Measurements from ENCODE around the gene METTL25B. TPM values are rescaled to one million over a fixed set of nuclear protein-coding genes. Genes with fewer than 3 reads are reported as not detected.
A peak's percentile ranks its signal among the peaks of the same experiment; 100 is the strongest.

METTL25B gene
- total RNA-seq, 1 experiment from 2014 or later: 52.7 TPM

GRCh38 chr1:156768610-156769295, 40.5 kb downstream of the METTL25B start:
- H3K27me3 Mint-ChIP-seq (ENCODE audit: unreplicated experiment): no peaks in the 10 kb centered on the region
- no peaks in the 10 kb centered on the region for H3K9me3 Mint-ChIP-seq (ENCODE audit: low read depth, unreplicated experiment)
- BruUV-seq (replicated peaks): no TSS peak
- DNase-seq: no peak
- peaks cover 51% of the 10 kb centered on the region for H3K4me1 Mint-ChIP-seq (ENCODE audit: low read depth, unreplicated experiment)
- CTCF ChIA-PET: interaction anchor here (0.6 to 1.1 kb wide), 3 partner anchors 28 to 319 kb away, joined by 3 to 5 read pairs (median 4); partner anchors contain the start of gene MRPL24
- H3K36me3 Mint-ChIP-seq (ENCODE audit: insufficient read depth, unreplicated experiment): peaks cover 32% of the 10 kb centered on the region
- no peak overlapping the region for H3K4me3 Mint-ChIP-seq (ENCODE audit: low read depth, unreplicated experiment)
- TF ChIP-seq CTCF (IDR thresholded peaks at IDR 0.05; ENCODE audit: unreplicated experiment): no peak
- H3K27ac Mint-ChIP-seq (ENCODE audit: unreplicated experiment): peak overlapping the region; percentile 32
- intact Hi-C loops (cut with micrococcal nuclease; ENCODE audit: unreplicated experiment): loop anchor here (5.0 kb wide), 1 partner anchor 41 kb away; the partner anchor contains the start of genes ISG20L2 and METTL25B

- CTCF ChIA-PET: interaction anchor here (1.1 kb wide), 1 partner anchor 33 kb away, joined by 3 read pairs; no protein-coding TSS in a partner anchor
- Mint-ChIP-seq H3K4me1 (ENCODE audit: low read depth, unreplicated experiment) (peaks cover 50% of the 10 kb centered on the region), H3K27me3 (ENCODE audit: unreplicated experiment) (no peaks in the 10 kb centered on the region), H3K9me3 (ENCODE audit: low read depth, unreplicated experiment) (no peaks in the 10 kb centered on the region), H3K4me3 (ENCODE audit: low read depth, unreplicated experiment) (no peak overlapping the region), H3K36me3 (ENCODE audit: insufficient read depth, unreplicated experiment) (peaks cover 45% of the 10 kb centered on the region), H3K27ac (ENCODE audit: unreplicated experiment) (no peak overlapping the region)
- intact Hi-C loops (cut with micrococcal nuclease; ENCODE audit: unreplicated experiment): no loop called here
- DNase-seq: no peak
- no peak for TF ChIP-seq CTCF (IDR thresholded peaks at IDR 0.05; ENCODE audit: unreplicated experiment)
- no TSS peak for BruUV-seq (replicated peaks)
Observed at GRCh38 chr1:156772222-156772621, 44.0 kb downstream of the METTL25B start.

- CTCF ChIA-PET: interaction anchor here (1.1 kb wide), 1 partner anchor 34 kb away, joined by 3 read pairs; no protein-coding TSS in a partner anchor
- Mint-ChIP-seq H3K4me1 (ENCODE audit: low read depth, unreplicated experiment) (peaks cover 57% of the 10 kb centered on the region), H3K36me3 (ENCODE audit: insufficient read depth, unreplicated experiment) (peaks cover 45% of the 10 kb centered on the region), H3K27me3 (ENCODE audit: unreplicated experiment) (no peaks in the 10 kb centered on the region), H3K4me3 (ENCODE audit: low read depth, unreplicated experiment) (no peak overlapping the region), H3K27ac (ENCODE audit: unreplicated experiment) (no peak overlapping the region), H3K9me3 (ENCODE audit: low read depth, unreplicated experiment) (no peaks in the 10 kb centered on the region)
- BruUV-seq (replicated peaks): no TSS peak
- no peak for DNase-seq
- no peak for TF ChIP-seq CTCF (IDR thresholded peaks at IDR 0.05; ENCODE audit: unreplicated experiment)
- intact Hi-C loops (cut with micrococcal nuclease; ENCODE audit: unreplicated experiment): no loop called here
Observed at GRCh38 chr1:156772728-156773497, 44.6 kb downstream of the METTL25B start.

GRCh38 chr1:156773607-156774006, 45.3 kb downstream of the METTL25B start:
- no peak overlapping the region for H3K4me3 Mint-ChIP-seq (ENCODE audit: low read depth, unreplicated experiment)
- H3K27ac Mint-ChIP-seq (ENCODE audit: unreplicated experiment): no peak overlapping the region
- CTCF ChIA-PET: interaction anchor here (1.1 kb wide), 1 partner anchor 35 kb away, joined by 3 read pairs; no protein-coding TSS in a partner anchor
- BruUV-seq (replicated peaks): no TSS peak
- intact Hi-C loops (cut with micrococcal nuclease; ENCODE audit: unreplicated experiment): no loop called here
- DNase-seq: no peak
- peaks cover 50% of the 10 kb centered on the region for H3K36me3 Mint-ChIP-seq (ENCODE audit: insufficient read depth, unreplicated experiment)
- peak; percentile 17 for TF ChIP-seq CTCF (IDR thresholded peaks at IDR 0.05; ENCODE audit: unreplicated experiment)
- H3K9me3 Mint-ChIP-seq (ENCODE audit: low read depth, unreplicated experiment): no peaks in the 10 kb centered on the region
- peaks cover 59% of the 10 kb centered on the region for H3K4me1 Mint-ChIP-seq (ENCODE audit: low read depth, unreplicated experiment)
- no peaks in the 10 kb centered on the region for H3K27me3 Mint-ChIP-seq (ENCODE audit: unreplicated experiment)

Data from Calu3 (cell line).